A549 (cell line): ENCODE results near the gene FAM78A. TPM values are rescaled to one million over a fixed set of nuclear protein-coding genes. Genes with fewer than 3 reads are reported as not detected.

Experiments used
- ATAC-seq, 2 experiments: fragments of 200-7000 bp in 1 of 2; fragments of >200 bp in 1 of 2; cut with Nextera tagmentation in 1 of 2; cut with Tn5 transposase in 1 of 2; 3 replicates each; pipeline versions ENCODE4 v1.8.0 to v1.9.1; 2018 to 2020; ENCODE audit warnings: mild to moderate bottlenecking in 1 of 2, moderate library complexity in 1 of 2
- CTCF ChIA-PET: fragments of 300-600 bp; sonication (Branson Sonifier 250); formaldehyde crosslinking; extraction: SDS; loops from one replicate; lab custom pipeline; 2021; ENCODE audit warnings: antibody characterized with exemption, inconsistent platforms; lab: Yijun Ruan, JAX
- POLR2A ChIA-PET: fragments of 350-600 bp; formaldehyde crosslinking; extraction: SDS; loops from one replicate; lab custom pipeline; 2021; ENCODE audit warnings: antibody characterized with exemption, inconsistent platforms; lab: Yijun Ruan, JAX
- DNase-seq, 2 experiments: peaks; one replicate each; pipeline versions ENCODE4 v3.0.0 to v3.0.0-alpha.2; 2011 to 2016; ENCODE audit warnings: low read depth in 1 of 2, low spot score in 1 of 2
- FAIRE-seq: peaks from 2 replicates; lab custom pipeline; 2011; peaks lifted over from hg19 to GRCh38; lab: Jason Lieb, UNC
- H3K27ac ChIP-seq, 2 experiments: fragments of >200 bp; sonication (Bioruptor Twin); formaldehyde crosslinking; 3 replicates each; pipeline ENCODE4 v1.5.1; 2016 to 2017
- H3K4me1 ChIP-seq: fragments of >200 bp; sonication (Bioruptor Twin); formaldehyde crosslinking; 3 replicates; pipeline ENCODE4 v1.6.1; 2016
- H3K4me2 ChIP-seq: fragments of >200 bp; sonication (Bioruptor Twin); formaldehyde crosslinking; 3 replicates; pipeline ENCODE4 v1.6.1; 2016
- H3K4me3 ChIP-seq: fragments of >200 bp; sonication (Bioruptor Twin); formaldehyde crosslinking; 3 replicates; pipeline ENCODE4 v1.5.1; 2016
- H3K9me3 ChIP-seq: fragments of >200 bp; sonication (Bioruptor Twin); formaldehyde crosslinking; 3 replicates; pipeline ENCODE4 v1.6.1; 2016
- CEBPB ChIP-seq, 2 experiments: fragments of >200 bp in 1 of 2; sonication (Bioruptor Twin) in 1 of 2; formaldehyde crosslinking in 1 of 2; IDR thresholded peaks; 2 replicates each; pipeline ENCODE4 v1.6.1; 2012 to 2016
- CHD4 ChIP-seq: fragments of 200-600 bp; sonication (generic); IDR thresholded peaks from 2 replicates; pipeline ENCODE4 v1.6.1; 2016; ENCODE audit warnings: antibody characterized with exemption, mild to moderate bottlenecking, borderline replicate concordance
- ESRRA ChIP-seq: fragments of 150-350 bp; IDR thresholded peaks from 2 replicates; pipeline ENCODE4 v1.6.1; 2014; ENCODE audit warnings: mild to moderate bottlenecking, low read length, borderline replicate concordance
- HOXB13 ChIP-seq: fragments of 250-450 bp; sonication (Bioruptor Pico); IDR thresholded peaks from 2 replicates; pipeline ENCODE4 v1.5.0; 2020; ENCODE audit warnings: low read depth, mild to moderate bottlenecking, moderate library complexity
- HOXB5 ChIP-seq: fragments of 250-450 bp; sonication (Bioruptor Pico); IDR thresholded peaks from 2 replicates; pipeline ENCODE4 v1.5.0; 2020; ENCODE audit warnings: mild to moderate bottlenecking, moderate library complexity
- KDM5A ChIP-seq: fragments of 200-600 bp; sonication (generic); IDR thresholded peaks from 2 replicates; pipeline ENCODE4 v1.6.1; 2016; ENCODE audit warnings: antibody characterized with exemption, mild to moderate bottlenecking
- NPAS2 ChIP-seq: fragments of 250-450 bp; sonication (Bioruptor Pico); IDR thresholded peaks from 2 replicates; pipeline ENCODE4 v1.8.0; 2022; ENCODE audit warnings: mild to moderate bottlenecking, moderate library complexity, borderline replicate concordance
- POLR2AphosphoS2 ChIP-seq: conservative IDR thresholded peaks from 2 replicates; pipeline ENCODE4 v1.6.1; 2012; ENCODE audit warnings: low read length, improper control_type of control experiment, inconsistent platforms
- RARB ChIP-seq: fragments of 250-450 bp; sonication (Bioruptor Pico); IDR thresholded peaks from 2 replicates; pipeline ENCODE4 v1.8.0; 2021; ENCODE audit warnings: mild to moderate bottlenecking, moderate library complexity
- RFX5 ChIP-seq: fragments of 450-650 bp; IDR thresholded peaks from 2 replicates; pipeline ENCODE4 v1.7.1; 2014; ENCODE audit warnings: antibody characterized with exemption, mild to moderate bottlenecking, moderate library complexity
- RNF2 ChIP-seq: fragments of 200-600 bp; sonication (generic); IDR thresholded peaks from 2 replicates; pipeline ENCODE4 v1.6.1; 2016; ENCODE audit warnings: low read depth, mild to moderate bottlenecking, antibody characterized with exemption, moderate library complexity, borderline replicate concordance
- SMC3 ChIP-seq: fragments of >200 bp; sonication (Bioruptor Twin); formaldehyde crosslinking; IDR thresholded peaks from 3 replicates; pipeline ENCODE4 v1.6.1; 2018; ENCODE audit warnings: inconsistent platforms
- TP53 ChIP-seq: fragments of 250-450 bp; sonication (Bioruptor Pico); IDR thresholded peaks from 2 replicates; pipeline ENCODE4 v1.5.0; 2021; ENCODE audit warnings: mild to moderate bottlenecking, moderate library complexity
- ZC3H11A ChIP-seq: fragments of 450-650 bp; IDR thresholded peaks from 2 replicates; pipeline ENCODE4 v1.6.1; 2014; ENCODE audit warnings: antibody characterized with exemption, mild to moderate bottlenecking
- WGBS: methylation state at CpG from one replicate; pipeline ENCODE4 v1.1.6; 2017; ENCODE audit errors: missing lambda C conversion rate; 5-methylcytosine and 5-hydroxymethylcytosine counted together
- polyA minus RNA-seq: library from RNA; depleted of rRNA, polyadenylated mRNA; stranded (reverse); fragments of >200 nt; gene quantifications from 2 replicates; pipeline ENCODE4 v1.2.3, GENCODE V29; 2011; rRNA and poly(A)+ RNA removed
- polyA plus RNA-seq, 4 experiments: library from polyadenylated mRNA; depleted of rRNA in 3 of 4; stranded (reverse); fragments of >200 nt; fragmentation: RNase III in 1 of 4; extraction: RNeasy Plus Mini Kit Qiagen cat#74134 plus additional on column Dnase treatment in 1 of 4; gene quantifications; 2 replicates in 3 of 4; 3 replicates in 1 of 4; pipeline ENCODE4 v1.2.3, GENCODE V29; 2011 to 2017
- TF ChIP-seq, protein P1 (sequence below): fragments of 250-450 bp; sonication (Bioruptor Pico); IDR thresholded peaks from 2 replicates; pipeline ENCODE4 v1.5.0; 2021; ENCODE audit warnings: mild to moderate bottlenecking, moderate library complexity, borderline replicate concordance
- TF ChIP-seq, protein P2 (sequence below): IDR thresholded peaks from 2 replicates; pipeline ENCODE4 v1.6.1; 2012
- TF ChIP-seq, protein P3 (sequence below): fragments of >200 bp; sonication (Bioruptor Twin); formaldehyde crosslinking; IDR thresholded peaks from 3 replicates; pipeline ENCODE4 v1.6.1; 2016

The FAM78A gene, protein sequence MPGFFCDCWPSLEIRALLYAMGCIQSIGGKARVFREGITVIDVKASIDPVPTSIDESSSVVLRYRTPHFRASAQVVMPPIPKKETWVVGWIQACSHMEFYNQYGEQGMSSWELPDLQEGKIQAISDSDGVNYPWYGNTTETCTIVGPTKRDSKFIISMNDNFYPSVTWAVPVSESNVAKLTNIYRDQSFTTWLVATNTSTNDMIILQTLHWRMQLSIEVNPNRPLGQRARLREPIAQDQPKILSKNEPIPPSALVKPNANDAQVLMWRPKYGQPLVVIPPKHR
- 0.44 and 0.49 TPM in 2 replicates for polyA plus RNA-seq (2011; rRNA removed)
- 0.52 and 0.69 TPM in 2 replicates for polyA plus RNA-seq (2012; cell fraction: cytosol; rRNA removed)
- 0.67 and 1.9 TPM in 2 replicates for polyA plus RNA-seq (2012; cell fraction: nucleus; rRNA removed)
- 0.33 to 0.65 TPM (median 0.50 TPM) in 3 replicates for polyA plus RNA-seq (2017; fragmentation: RNase III; extraction: RNeasy Plus Mini Kit Qiagen cat#74134 plus additional on column Dnase treatment)
- 0.29 and 0.68 TPM in 2 replicates for polyA minus RNA-seq

DNA sequence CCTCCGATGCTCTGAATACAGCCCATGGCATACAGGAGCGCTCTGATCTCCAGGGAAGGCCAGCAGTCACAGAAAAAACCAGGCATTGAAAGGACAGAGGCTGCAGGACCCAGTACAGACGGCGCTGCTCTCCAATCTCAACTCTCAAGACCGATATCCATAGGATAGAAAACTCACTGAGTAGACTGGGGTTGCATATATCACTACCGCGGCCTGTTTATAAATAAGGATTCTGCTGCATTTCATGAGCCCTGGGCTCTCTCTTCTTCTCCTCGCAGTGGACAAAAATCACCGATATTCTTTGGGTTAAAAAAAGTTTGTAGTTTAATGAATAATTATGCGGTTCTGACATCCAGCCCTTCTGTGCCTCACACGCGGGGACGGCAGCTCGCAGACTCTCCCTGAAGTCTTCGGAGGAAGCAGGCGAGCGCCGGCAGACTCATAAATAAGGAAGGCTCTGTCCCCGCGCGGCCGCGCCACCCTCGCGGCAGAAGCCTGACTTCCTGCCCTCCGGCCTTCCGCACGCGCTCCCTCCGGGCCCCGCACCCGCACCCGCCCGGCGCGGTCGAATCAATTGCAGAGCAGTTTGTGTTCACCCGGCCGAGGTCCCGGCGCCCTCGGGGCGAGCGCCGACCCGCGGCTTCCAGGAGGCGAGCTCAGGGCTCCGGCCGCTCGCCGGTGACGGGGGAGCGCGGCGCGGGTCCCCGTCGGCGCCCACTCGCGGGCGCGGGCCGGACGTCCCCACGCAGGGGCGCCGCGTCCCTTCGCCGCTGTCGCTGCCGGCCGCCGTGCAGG is at the start of gene FAM78A:
TSS of gene FAM78A (minus strand) at position 417 of the 795 bp plus-strand sequence. CDS start at position 86, 331 bp downstream.
- Histone ChIP-seq H3K4me2 (peak within 1 kb of the TSS; percentile 100), H3K27ac (peak within 1 kb of the TSS; percentile 51 to 85), H3K4me1 (no peaks in the 10 kb centered on the region; the same call in 2 of the 3 replicates), H3K9me3 (no peaks in the 10 kb centered on the region), H3K4me3 (peak within 1 kb of the TSS; percentile 70)
- ChIA-PET POLR2A (no interaction called here), CTCF (interaction anchor here (1.3 kb wide), 1 partner anchor 96 kb away, joined by 3 read pairs; no protein-coding TSS in a partner anchor)
- ATAC-seq (no peak), DNase-seq (no peak), FAIRE-seq (no peak)
- TF ChIP-seq, protein P1, sequence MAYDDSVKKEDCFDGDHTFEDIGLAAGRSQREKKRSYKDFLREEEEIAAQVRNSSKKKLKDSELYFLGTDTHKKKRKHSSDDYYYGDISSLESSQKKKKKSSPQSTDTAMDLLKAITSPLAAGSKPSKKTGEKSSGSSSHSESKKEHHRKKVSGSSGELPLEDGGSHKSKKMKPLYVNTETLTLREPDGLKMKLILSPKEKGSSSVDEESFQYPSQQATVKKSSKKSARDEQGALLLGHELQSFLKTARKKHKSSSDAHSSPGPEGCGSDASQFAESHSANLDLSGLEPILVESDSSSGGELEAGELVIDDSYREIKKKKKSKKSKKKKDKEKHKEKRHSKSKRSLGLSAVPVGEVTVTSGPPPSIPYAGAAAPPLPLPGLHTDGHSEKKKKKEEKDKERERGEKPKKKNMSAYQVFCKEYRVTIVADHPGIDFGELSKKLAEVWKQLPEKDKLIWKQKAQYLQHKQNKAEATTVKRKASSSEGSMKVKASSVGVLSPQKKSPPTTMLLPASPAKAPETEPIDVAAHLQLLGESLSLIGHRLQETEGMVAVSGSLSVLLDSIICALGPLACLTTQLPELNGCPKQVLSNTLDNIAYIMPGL (CRISPR knock-in tag), result no peak
- TF ChIP-seq HOXB5 (CRISPR knock-in tag) (no peak), ZC3H11A (no peak), POLR2AphosphoS2 (no peak), NPAS2 (CRISPR knock-in tag) (no peak), CHD4 (no peak), CEBPB (IDR thresholded peaks at IDR 0.05) (no peak), RNF2 (no peak), HOXB13 (CRISPR knock-in tag) (no peak), RARB (no peak), SMC3 (no peak), ESRRA (no peak), TP53 (CRISPR knock-in tag) (no peak), RFX5 (no peak), KDM5A (no peak)
- TF ChIP-seq, protein P2, sequence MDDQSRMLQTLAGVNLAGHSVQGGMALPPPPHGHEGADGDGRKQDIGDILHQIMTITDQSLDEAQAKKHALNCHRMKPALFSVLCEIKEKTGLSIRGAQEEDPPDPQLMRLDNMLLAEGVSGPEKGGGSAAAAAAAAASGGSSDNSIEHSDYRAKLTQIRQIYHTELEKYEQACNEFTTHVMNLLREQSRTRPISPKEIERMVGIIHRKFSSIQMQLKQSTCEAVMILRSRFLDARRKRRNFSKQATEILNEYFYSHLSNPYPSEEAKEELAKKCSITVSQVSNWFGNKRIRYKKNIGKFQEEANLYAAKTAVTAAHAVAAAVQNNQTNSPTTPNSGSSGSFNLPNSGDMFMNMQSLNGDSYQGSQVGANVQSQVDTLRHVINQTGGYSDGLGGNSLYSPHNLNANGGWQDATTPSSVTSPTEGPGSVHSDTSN, result no peak
- TF ChIP-seq, protein P3, sequence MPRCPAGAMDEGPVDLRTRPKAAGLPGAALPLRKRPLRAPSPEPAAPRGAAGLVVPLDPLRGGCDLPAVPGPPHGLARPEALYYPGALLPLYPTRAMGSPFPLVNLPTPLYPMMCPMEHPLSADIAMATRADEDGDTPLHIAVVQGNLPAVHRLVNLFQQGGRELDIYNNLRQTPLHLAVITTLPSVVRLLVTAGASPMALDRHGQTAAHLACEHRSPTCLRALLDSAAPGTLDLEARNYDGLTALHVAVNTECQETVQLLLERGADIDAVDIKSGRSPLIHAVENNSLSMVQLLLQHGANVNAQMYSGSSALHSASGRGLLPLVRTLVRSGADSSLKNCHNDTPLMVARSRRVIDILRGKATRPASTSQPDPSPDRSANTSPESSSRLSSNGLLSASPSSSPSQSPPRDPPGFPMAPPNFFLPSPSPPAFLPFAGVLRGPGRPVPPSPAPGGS, result no peak
- WGBS, result 84% methylated on average over 34 of the region's 76 CpGs
